GM18520 (cell line): ENCODE measurements around the gene DND1.
"Not testable (repeated sequence)": the region's sequence is repeated elsewhere in the genome, so short reads cannot be mapped to it uniquely, and the experiment has no call there.

Source experiments
- ATAC-seq: cut with Tn5 transposase; IDR thresholded peaks from one replicate; pipeline ENCODE4 v1.9.1; 2021; ENCODE audit not compliant: unreplicated experiment

The DND1 gene

DNA sequence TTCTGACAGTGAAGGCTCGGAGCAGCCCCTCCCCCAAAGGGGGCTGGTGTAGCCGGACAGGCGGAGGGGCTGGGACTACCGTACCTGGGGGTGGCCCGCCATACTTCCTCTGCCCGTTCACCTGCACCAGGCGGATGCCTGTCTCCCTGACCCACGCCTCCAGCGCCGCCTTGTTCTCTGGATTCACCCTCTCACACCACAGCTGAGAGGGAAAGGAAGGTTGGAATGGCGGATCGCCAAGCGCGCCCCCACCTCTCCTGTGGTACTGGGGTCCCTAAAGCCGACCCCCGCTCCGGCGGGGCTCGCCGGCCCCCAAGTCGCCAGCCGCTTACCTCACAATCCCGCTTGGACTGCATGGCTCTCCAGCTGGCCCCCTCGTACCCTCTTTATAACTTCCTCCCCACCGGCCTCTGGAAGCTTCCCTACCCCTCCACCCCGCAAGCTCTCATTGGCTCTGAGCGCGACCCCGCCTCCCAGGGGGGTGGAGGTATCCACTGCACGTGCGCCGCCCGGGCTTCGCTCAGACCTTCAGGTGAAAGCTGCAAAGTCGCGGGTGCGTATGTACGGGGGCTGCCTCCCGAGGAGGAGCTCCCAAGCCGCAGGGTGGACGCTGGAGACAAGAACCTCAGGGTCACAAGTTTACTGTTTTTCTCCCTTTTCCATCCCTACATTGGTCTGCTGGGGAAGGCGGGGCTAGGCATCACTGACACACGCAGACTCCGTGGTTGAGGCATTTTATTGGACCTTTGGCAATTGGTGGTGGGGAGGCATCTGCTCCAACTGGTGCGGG, at the start of gene DND1:
TSS of gene DND1 (minus strand) at position 390 of the 790 bp plus-strand sequence. CDS start at position 356, 34 bp downstream.
- ATAC-seq = no peak

DNA sequence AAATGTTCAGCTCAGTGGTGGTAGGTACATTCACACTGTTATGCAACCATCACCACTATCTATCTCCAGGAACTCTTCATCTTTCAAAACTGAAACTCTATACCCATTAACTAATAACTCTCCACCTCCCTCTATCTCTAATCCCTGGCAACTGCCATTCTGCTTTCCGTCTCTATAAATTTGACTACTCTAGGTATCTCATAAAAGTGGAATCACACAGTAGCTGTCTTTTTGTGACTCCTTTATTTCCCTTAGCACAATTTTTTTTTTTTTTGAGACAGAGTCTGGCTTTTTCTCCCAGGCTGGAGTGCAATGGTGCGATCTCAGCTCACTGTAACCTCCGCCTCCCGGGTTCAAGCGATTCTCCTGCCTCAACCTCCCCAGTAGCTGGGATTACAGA, 48.0 kb upstream of the DND1 start:
- not testable (repeated sequence) for ATAC-seq

DNA sequence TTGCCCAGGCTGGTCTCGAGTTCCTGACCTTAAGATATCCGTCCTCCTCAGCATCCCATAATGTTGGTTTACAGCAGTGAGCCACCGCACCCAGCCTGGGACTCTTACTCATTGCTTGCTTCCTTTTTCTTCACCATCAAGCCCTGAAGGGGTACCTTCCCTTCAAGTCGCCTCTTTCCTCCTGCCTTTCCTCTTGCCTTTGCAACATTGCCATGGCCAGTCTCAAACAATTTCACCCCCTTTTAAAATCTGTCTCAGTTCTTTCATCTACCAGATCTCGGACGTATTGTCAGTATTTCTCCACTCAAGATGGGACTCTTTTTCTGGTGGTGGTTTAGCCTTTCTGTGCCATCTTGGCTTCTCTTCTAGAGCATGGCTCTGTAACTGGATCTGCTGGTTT, 47.4 kb upstream of the DND1 start:
- not testable (repeated sequence) for ATAC-seq

DNA sequence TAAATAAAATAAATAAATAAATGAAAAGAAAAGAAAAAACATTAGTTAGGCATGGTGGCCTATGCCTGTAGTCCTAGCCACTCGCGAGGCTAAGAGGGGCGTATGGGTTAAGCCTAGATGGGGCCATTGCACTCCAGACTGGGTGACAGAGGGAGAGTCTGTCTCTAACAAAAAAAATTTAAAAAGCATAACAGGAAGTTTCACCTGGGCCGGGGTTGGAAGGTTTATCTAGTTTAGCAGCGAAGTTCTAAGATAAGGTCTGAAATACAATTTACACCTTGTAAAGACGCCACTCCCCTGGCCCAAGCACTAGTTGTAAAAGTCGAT, 44.9 kb upstream of the DND1 start:
- no peak for ATAC-seq

DNA sequence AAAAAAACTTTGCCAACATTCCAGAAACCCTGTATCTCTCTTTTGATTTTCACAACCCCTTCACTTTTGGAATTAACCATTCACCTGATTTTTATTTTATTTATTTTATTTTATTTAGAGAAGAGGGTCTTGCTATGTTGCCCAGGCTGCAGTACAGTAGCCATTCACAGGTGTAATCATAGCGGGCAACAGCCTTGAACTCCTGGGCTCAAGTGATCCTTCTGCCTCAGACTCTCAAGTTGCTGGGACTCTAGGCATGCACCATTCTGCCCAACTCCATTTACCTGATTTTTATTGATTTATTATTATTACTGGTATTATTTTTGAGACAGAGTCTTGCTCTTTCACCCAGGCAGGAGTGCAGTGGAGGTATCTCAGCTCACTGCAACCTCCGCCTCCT, 42.9 kb upstream of the DND1 start:
- not testable (repeated sequence) for ATAC-seq

DNA sequence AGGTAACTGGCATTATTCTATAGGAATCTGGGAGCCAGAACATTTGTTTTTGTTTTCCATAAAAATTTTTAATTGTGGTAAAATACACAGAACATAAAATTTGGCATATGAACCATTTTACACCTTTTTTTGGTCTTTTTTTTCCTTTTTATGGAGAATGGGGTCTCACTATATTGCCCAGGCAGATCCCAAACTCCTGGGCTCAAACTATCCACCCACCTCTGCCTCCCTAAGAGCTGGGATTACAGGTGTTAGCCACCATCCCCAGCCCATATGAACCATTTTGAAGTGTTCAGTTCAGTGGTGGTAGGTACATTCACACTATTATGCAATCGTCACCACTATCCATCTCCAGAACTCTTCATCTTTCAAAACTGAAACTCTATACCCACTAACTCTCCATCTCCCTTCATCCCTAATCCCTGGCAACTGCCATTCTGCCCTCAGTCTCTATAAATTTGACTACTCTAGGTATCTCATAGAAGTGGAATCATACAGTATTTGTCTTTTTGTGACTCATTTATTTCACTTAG, 40.3 kb upstream of the DND1 start:
- ATAC-seq = no peak

DNA sequence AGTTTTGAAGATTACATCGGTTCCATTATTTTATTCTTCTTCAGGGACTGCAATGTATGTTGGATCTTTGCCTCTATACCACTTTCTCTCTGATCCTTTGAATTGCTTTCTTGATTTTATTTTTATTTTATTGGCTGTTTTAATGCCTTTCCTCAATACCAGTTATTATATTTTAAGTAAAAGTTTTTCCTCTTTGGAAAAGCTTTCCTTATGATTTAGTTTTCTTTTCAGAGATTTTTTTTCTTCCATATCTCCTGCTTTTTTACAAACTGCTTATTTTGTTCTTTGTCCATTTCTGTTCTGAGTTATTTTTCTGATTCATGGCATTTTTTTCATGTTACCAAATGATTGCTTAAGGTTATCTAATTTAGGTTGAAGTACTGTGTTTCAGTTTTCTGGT, 38.4 kb upstream of the DND1 start:
- no peak for ATAC-seq

DNA sequence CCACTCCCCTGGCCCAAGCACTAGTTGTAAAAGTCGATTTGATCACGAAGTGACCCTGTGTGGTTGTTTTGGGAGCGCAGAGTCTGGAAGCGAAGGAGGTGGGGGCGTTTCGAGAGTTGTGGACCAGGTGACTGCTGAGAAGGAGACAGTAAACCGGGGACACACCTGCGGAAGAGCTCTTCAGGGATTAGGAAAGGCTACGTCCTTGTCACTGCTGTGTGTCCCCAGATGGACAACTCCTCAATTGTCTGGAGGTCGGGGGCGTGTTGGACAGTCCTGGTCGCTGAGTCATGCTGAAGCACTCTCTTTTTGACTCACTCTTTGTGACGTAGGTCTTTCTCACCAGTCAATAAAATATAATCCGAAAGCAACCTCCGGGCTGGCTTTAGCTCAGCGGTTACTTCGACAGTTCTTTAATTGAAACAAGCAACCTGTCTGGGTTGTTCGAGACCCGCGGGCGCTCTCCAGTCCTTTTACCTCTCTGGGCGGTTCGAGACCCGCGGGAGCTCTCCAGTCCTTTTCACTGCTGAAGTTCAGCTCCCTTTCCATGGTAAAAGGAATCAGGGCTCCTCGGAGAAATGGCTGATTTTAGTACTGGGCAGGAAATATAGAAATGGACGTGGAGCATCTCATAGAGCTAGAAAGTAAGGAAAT, 37.6 kb upstream of the DND1 start:
- peak; percentile 93 for ATAC-seq

DNA sequence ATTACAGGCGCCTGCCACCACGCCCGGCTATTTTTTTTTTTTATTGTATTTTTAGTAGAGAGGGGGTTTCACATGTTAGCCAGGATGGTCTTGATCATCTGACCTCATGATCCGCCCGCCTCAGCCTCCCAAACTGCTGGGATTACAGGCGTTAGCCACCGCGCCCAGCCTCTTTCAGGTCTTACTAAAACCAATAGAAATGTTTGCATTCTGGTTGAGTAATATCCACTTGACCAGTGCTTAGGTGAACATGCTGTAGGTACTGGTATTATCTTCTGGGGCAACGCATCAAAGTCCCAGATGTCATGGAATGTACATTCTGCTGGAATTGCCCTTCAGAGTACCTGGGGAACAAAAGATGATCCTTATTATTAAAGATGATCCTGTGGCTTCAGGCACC, 35.4 kb upstream of the DND1 start:
- ATAC-seq = not testable (repeated sequence)

DNA sequence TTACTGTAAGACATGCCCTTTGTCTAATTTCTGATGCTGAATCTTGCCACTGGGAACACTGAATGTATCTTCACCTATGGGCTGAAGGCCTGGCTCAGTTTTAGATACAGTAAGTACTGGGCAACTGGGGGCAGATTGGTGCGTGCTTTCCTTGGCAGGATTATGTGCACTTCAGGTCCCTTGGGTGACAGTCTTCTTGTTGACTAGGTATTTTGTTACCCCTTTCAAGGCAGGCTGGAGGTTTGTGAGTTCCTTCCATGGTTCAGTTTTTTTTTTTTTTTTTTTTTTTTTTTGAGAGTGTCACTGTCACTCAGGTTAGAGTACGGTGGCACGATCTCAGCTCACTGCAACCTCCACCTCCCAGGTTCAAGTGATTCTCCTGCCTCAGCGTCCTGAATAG, 34.4 kb upstream of the DND1 start:
- ATAC-seq = no peak

DNA sequence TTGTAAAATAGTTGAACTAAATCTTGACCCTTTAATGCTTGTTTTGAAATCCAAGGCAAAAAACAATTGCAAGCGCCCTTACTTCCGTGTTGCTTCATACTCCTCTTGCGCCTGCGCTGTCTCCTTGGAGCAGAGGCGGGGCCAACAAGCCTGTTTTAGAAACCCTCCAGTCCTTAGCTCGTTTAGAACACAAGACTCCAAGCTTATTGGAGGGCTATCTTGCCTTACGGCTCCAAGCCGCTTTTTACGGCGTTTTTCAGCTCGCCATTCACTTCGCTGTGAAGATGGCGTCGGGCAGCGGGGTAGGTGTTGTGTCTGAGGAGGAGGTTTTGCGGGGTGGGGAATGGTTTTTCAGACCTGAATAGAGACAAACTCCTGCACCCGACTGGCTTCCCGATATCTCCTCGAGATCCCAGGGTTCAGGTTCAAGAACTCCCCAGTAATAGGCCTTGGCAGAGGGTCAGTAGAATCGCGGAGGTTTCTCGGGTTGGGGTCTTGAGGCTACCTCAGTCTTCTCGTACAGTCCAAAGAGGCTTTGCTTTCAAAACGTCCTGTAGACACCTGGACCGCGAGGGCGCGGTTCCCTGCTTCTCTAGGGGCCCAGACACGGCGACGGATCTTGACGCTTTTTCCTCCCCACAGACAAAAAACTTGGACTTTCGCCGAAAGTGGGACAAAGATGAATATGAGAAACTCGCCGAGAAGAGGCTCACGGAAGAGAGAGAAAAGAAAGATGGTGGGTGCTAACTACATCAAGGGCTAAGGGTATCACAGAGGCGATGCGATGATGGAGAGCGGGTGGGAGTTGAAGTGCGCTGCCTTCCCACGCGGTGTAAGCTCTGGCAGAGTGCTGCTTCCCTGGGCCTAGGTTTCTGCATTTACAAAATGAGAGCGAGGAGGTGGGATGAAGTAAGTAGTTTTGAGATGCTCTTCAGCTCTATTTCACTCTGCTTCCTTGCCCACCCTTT, 27.1 kb upstream of the DND1 start, which contains the start of gene ZMAT2:
TSS of gene ZMAT2 (plus strand) at position 271 of the 968 bp plus-strand sequence. CDS start at position 285, 14 bp downstream.
- peak; percentile 97 for ATAC-seq

DNA sequence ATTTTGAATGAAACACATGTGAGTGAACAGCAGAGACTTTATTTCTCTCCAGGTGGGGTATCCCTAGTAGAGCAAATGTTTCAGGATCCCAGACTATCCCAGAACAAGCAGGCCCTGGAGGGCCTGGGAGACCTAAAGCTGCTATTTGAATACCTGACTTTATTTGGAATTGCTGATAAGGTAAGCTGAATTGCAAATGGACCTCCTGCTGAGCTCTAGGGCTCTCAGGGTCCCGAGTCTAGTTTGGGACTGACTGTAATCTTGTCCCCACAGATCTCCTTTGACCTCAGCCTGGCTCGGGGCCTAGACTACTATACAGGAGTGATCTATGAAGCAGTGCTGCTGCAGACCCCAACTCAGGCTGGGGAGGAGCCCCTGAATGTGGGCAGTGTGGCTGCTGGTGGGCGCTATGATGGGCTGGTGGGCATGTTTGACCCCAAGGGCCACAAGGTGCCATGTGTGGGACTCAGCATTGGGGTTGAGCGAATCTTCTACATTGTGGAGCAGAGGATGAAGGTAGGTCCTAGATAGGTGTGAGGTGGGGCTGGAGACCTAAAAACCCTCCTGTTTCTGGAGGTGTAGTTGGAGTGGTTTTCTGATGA, 23.6 kb upstream of the DND1 start:
- ATAC-seq = no peak

DNA sequence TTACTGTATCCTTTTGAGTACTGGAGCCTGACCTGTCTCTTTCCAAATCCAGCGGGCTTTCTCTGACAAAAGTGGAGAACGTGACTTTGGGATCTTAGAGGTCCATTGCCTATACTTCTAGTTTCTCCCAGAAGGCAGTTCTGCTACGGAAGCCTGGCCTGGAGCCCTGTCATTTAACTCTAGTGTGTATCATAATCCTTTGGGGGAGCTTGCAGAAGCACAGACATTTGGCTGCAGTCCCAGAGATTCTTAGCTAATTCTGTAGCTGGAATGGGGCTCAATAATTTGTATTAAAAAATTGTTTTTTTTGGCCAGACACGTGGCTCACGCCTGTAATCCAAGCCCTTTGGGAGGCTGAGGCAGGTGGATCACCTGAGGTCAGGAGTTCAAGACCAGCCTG, 20.9 kb upstream of the DND1 start:
- no peak for ATAC-seq

DNA sequence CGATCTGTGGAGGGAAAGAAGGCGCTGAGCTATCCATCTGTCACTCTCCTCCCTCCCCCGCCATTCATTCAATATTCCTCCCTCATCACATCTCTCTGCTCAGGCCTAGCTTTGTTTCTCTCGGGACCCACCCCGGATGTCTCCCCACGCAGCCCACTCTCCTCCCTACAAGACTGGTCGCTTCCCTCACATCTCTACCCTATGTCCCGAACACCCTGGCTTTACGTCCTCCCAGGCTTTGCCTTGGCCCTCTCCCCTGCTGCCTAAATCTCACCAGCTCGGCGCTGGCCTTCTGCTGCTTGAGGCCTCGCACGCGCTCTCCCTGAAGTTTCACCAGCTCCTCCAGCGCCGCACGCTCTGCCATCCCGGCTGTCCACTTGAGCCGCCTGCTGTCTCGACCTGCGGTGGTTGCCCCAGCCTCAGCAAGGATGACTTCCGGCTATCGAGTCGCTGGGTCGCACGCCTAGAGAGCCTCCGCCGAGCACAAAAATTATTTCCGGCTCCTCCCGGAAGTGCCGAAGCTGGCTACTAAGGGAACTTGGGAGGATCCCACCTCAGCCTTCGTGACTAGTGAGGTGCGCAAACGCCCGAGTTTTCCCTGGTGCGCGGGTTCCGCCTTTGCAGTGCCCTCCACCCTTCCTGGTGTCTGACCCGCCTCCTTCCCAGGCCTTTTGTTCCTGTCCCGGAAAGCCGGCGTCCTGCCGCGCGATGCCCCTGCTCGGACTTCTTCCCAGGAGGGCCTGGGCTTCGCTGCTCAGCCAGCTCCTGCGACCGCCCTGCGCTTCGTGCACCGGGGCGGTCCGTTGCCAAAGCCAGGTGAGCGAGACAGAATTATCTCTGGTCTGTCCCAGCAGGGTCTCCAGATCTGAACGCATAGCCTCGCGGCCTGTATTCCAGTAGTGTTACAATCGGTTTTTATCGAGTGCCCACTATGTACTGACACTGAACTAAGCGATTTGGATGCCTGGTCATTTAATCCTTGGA, 17.9 kb upstream of the DND1 start, which contains the start of the genes HARS1 and HARS2:
TSS of gene HARS1 (minus strand) at position 430 of the 984 bp plus-strand sequence. CDS start at position 364, 66 bp downstream.
TSS of gene HARS2 (plus strand) at position 515 of the 984 bp plus-strand sequence. CDS start at position 709, 194 bp downstream.
- ATAC-seq = peak; percentile 97

DNA sequence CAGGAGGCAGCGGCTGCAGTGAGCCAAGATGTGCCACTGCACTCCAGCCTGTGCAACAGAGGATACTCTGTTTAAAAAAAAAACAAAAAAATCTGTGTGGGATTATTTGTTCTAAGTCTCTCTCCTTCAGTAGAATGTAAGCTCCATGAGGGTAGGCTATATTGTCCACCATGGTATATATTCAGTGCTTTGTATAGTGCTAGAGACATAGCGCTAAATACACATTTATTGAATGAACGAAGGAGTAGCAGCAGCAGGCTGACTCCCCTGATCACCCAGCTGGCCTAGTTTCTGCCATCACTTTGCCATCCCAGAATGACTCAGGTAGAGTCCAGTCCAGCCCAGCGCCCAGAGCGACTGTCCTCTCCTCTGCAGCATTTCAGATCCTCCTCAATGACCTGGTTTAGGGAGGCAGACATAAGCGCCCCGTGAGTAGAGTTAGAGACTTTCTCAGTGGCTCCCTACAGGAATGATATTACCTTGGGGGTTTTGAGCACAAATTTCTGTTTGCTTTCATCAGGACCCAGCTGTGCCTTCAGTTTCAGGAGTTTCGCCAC, 17.1 kb upstream of the DND1 start:
- no peak for ATAC-seq

DNA sequence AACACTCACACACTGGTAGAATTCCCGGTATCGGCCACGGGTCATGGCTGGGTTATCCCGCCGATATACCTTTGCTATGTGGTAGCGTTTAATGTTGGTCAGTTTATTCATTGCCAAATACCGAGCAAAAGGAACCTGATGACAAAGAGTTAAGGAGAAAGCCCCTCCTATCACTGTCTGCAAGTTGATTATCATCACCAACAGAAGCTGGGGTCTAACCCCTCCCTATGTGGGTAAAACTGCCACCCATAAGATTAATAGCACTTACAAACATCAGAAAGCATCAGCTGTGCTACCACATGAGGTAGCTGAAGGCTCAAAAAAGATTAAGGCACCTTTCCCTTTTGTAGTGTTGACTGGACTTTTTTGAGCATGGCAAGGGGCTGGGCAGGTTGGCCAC, 5.6 kb upstream of the DND1 start:
- ATAC-seq = no peak

DNA sequence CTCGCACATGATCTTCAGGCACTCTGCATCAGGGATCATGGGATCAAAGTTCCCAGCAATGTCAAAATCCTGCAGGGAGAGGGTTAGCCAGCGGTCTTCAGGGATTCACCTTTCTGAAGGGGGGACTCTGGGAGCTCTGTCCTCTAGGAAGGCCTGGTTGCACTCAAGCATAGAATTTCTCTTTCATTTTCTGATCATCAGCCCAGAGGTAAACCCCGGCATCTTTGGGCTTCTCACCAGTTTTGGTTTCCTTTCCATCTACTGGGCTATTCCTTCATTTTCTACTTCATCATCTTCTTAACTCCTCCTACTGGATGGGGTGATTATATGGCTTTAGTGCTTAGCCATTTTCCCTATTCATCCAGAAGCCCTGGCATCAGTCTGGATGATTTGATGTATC, 4.6 kb upstream of the DND1 start:
- ATAC-seq = no peak

DNA sequence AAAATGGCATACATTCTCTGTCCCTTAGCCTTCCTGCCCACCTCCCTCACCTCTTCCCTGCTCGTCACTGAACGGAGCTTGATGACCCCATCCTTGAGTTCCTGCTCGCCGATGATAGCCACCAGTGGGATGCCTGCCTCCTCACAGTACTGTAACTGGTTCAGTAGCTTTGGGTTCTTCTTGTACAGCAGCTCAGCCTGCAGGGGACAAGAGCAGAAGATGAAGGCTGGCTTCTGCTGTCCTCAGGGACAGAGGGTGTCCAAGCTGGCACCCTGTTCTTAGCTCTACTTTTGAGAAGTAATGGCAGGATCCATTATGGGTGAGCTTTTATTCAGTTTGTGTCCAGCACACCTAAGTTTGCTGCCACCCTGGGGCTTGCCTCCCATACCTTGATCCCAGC, 1.3 kb upstream of the DND1 start:
- ATAC-seq = no peak

DNA sequence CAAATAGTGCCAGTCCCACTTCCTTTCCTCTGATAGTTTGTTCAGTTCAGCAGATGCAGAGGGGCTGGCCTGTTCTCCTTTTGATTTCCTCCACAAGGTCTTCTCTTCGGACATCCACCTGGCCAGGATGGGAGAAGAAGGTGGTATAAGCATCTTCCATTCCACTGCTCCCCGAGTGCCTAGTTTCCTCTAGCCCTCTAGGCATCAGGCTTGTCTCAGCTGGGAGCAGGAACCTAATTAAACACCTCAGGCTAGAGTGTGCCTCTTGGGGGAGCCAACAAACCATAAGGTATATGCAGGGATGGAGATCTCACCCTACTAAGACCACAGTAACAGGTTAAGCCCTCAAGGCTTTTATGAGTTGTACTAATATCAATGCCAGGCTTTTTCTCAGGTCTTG, 835 bp upstream of the DND1 start:
- ATAC-seq = no peak
